ENCODE measurements around the gene HACE1.
A peak's percentile ranks its signal among the peaks of the same experiment; 100 is the strongest.
"Not testable (repeated sequence)": the region's sequence is repeated elsewhere in the genome, so short reads cannot be mapped to it uniquely, and the experiment has no call there.

Gene HACE1

DNA sequence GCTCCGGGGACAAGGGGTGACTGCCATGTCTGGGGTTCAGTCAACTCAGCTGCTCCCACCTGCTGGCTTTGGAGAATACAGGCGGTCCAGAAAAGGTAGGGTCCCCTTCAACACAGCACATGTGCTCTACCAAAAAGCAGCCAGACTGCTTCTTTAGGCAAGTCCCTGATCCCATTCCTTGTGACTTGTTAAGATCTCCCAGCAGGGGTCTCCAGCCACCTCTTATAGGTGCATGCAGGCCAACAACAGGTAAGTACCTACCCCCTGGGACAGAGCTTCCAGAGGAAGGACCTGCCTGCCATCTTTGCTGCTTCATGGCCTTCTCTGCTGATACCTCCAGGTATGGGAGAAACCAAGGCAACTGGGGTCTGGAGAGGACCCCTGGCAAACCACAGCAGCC, 106.5 kb downstream of the HACE1 start:
- FAIRE-seq (no peak), DNase-seq (ENCODE audit: extremely low spot score, insufficient read length, low read depth) (no peak)

DNA sequence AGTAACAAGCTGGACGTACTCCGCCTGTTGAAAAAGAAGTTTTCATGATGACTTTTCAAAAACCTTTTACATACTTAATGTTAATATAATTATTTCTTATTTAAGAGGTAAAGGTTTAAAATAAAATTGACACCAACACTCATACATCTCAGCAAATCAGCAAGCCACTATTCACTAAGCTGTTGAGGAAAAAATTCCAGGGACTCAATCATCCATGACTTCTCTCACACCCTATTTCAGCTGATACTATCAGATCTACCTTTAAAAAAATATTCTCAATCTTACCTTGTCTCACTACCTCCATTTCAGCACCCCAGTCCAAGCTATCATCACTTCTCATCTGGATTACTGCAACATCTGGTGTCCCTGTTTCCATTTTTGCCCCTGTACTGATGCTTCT, 109.3 kb downstream of the HACE1 start:
- no peak for DNase-seq (ENCODE audit: extremely low spot score, insufficient read length, low read depth)
- no peak for FAIRE-seq

DNA sequence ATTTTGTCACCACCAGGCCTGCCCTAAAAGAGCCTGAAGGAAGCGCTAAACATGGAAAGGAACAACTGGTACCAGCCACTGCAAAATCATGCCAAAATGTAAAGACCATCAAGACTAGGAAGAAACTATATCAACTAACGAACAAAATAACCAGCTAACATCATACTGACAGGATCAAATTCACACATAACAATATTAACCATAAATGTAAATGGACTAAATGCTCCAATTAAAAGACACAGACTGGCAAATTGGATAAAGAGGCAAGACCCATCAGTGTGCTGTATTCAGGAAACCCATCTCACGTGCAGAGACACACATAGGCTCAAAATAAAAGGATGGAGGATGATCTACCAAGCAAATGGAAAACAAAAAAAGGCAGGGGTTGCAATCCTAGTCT, 120.6 kb downstream of the HACE1 start:
- not testable (repeated sequence) for DNase-seq (ENCODE audit: extremely low spot score, insufficient read length, low read depth); FAIRE-seq

DNA sequence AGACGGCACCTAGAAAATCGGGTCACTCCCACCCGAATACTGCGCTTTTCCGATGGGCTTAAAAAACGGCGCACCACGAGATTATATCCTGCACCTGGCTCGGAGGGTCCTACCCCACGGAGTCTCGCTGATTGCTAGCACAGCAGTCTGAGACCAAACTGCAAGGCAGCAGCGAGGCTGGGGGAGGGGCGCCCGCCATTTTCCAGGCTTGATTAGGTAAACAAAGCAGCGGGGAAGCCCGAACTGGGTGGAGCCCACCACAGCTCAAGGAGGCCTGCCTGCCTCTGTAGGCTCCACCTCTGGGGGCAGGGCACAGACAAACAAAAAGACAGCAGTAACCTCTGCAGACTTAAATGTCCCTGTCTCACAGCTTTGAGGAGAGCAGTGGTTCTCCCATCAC, 122.2 kb downstream of the HACE1 start:
- FAIRE-seq; DNase-seq (ENCODE audit: extremely low spot score, insufficient read length, low read depth): not testable (repeated sequence)

DNA sequence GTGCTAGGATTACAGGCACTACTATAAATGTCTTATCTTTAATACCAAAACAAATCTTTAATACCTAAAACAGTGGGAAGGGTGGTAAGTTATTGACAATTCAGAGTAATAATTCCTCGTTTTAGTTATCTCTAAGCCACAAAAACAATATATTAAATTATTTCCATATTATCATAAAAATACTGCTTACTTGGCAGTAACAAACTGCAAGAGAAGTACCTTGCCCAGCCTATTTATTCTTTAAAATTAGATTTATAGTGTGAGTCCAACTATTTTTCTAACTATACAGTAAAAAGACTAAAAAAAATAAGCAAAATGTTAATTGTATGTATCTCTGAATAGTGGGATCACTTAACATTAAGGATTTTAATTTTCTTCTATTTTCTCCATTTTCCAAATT, 123.2 kb downstream of the HACE1 start:
- DNase-seq (ENCODE audit: extremely low spot score, insufficient read length, low read depth), result no peak
- no peak for FAIRE-seq

DNA sequence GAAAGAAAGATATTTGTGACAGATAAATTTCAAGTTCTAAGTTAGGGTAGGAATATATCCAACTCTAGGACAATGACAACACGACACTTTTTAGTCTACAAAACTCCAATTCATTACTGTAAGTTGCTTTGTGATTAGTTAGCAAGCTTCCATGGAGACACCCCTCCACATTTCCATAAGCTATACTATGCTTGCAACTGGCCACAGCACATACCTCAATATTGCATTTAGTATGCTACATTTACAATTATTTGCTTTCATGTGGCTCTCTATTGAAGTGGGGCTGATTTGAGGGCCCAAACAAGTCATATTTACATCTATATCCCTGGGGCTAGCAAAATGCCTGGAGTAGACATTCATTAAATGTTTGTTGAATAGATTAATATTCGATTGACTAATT, 129.3 kb downstream of the HACE1 start:
- FAIRE-seq (no peak), DNase-seq (ENCODE audit: extremely low spot score, insufficient read length, low read depth) (no peak)

DNA sequence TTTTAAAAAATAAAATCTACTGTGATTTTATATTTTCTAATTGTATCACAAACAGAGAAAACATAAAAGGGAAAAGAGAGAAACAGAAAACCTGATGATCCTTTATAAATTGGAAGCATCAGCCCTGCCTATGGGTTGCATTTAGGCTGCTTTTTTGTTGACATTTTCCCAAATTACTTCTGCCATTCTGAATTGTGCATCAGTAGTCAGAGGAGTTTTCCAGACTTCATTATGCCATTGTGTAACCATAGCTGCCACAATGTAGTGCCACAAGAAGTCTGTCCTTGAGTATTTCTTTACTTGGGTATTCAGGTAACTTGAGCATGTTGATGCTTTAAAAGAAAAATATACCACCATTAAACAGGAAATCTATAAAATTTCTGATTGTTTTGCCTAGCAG, 130.3 kb downstream of the HACE1 start:
- DNase-seq (ENCODE audit: extremely low spot score, insufficient read length, low read depth) (no peak), FAIRE-seq (no peak)

DNA sequence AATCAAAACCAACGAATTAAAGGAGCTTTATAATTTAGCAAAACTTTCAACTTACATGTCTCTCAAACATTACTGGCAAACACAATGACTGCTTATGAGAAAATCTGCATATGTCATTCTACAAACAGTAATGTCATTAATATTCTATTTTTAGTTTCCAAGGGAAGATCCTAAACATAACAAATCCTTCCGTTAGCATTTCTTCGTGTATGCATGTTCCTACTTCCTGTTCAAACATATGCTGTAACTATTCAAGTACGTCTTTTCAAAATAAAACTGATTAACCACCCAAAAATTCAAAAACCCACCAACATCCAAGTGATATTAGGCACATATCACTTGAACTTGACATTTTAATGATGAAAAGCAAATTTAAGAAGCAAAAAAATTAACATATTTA, 131.3 kb downstream of the HACE1 start:
- no peak for FAIRE-seq

DNA sequence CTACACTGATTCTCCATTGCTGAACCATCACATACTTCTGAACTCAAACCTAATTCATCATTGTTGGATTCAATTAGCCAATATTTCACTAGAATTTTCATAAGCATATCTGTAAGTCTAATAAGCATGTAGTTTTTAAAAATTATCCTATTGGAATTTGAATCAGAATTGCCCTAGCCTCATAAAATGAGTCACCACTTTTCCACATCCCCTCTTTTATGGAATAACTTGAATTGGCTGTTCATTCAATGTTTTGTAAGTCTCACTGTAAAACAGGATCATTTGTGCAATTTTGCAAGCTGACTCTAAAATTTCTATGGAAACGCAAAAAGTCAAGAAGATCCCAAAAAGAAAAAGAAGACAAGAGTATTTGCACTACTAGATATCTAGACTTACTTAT, 141.0 kb downstream of the HACE1 start:
- DNase-seq (ENCODE audit: extremely low spot score, insufficient read length, low read depth) (no peak), FAIRE-seq (no peak)

More for the DNA sequence above, 131.3 kb downstream of the HACE1 start:
- no peak for DNase-seq (ENCODE audit: extremely low spot score, insufficient read length, low read depth)

DNA sequence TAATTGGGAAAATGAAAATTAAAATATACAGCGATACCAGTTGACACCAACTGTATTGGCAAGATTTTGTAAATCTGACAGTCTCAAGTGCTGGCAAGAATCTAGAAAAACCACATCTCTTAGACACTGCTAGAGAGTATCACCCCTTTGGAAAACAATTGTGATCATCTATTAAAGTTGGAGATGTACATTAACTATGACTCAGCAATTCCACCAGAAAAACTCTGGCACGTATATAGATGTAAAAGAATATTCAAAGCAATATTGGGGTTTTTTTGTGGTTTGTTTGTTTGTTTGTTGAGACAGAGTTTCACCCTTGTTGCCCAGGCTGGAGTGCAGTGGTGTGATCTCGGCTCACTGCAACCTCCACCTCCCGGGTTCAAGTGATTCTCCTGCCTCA, 142.9 kb downstream of the HACE1 start:
- FAIRE-seq (no peak), DNase-seq (ENCODE audit: extremely low spot score, insufficient read length, low read depth) (no peak)

DNA sequence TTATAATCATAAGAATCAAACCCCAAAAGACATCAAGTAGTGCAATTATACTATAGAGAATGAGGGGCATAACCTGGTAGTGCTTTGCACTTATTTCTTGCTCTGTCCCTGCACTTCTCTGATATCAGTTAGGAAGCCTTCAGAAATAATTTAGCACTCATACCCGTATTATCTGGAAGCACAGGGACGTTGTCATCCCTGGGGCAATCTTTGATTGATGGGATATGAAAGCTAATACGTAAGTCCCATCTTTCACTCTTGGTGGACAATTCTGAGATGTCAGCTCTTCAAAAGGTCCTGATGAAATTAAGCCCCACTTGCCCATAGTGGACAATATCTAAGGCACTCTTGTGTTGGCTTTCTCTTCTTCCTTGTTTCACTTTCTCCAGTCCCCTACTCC, 144.9 kb downstream of the HACE1 start:
- FAIRE-seq (no peak), DNase-seq (ENCODE audit: extremely low spot score, insufficient read length, low read depth) (no peak)

DNA sequence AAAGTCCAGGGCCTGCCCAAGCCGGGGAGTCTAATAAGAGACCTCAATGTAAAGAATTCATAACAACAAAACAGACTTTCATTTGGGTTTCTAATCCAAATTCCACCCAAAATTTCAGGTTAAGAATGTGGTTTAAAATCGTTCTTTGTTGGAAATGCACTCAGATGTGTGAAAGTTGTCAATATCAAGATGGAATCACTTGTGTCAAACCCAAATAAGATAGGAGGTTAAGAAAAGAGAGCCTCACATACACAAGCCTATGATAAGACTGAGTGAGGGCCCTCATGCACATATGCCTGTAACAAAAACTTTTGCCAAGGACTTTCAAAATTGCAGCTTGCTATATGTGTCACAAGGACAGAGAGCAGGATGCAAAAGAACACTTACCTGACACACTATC, 145.7 kb downstream of the HACE1 start:
- FAIRE-seq, result no peak
- DNase-seq (ENCODE audit: extremely low spot score, insufficient read length, low read depth), result no peak

DNA sequence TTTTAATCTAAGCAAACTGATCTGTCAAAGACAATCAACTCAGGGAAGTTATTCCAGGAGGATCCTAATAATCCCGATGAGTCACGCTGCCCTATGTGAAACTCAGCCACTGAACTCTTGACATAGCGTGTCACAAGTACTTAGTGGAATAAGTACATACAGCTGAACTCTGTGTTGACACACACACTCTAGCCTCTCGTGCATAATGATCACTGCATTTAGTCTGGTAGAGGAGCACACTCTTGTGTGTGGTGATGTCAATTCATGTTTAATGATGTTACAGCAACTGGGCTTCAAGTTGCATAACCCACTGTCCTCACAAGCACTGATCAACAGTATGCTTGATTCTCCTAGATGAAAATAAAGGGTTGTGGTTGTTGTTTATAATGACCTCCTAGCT, 148.3 kb downstream of the HACE1 start:
- FAIRE-seq (no peak), DNase-seq (ENCODE audit: extremely low spot score, insufficient read length, low read depth) (no peak)

DNA sequence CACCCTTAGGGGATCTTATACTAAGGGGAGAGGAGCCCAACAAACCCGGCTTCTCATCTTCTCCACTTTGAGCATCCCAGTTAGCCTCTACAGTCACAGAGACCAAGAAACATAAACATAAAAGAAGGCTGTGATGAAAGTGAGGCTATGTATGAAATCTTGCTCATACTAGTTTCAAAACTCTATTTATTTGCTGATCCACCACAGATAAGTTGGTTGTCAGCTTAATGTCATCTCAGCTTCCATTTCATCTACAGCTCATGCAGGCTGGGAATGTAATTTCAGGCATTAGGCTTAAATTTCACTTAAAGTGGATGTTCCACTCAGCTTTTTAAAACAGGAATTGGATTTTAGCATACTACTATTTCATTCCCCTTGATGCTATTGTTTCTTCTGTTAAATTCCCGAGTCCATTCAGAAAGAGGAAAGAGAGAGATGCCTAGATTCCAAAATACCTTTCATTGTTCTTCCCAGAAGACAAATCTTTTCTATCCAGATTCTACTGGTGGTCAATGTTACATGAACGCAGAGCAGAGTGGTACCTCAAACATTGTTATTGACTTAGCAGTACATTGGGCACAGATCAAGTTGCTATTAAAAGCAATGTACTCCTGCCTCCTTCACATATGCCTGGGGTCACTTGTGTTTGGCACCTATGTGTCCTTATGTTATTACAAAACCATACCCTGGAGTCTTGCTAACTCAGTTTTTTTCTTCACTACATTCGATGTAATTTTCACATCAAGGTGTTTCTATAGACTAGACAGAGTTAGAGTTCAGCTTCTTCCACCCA, 149.0 kb downstream of the HACE1 start:
- no peak for DNase-seq (ENCODE audit: extremely low spot score, insufficient read length, low read depth)
- no peak for FAIRE-seq

DNA sequence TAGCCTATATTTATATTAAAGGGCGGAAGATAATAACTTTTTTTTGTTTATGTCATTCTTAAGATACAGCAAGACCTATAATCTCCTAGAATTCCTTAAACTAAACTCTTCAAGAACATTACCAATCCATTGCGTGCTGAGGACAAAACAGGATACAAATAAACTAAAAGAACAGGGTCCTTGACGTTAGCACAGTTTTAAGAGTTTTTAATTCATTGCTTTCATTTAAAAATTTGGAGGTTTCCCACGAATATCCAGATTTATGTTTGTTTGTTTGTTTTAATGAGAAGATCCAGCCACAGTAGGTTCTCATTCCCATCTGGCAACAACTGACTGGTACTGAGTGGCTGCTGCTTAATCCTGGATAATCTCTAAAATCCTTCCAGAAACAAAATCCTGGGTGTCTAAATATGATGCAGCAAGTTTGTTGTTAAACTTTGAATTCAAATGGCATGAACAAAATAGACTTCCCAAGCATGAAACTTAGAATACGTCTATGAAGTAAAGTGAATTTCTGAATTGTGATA, 153.7 kb downstream of the HACE1 start:
- no peak for FAIRE-seq

DNA sequence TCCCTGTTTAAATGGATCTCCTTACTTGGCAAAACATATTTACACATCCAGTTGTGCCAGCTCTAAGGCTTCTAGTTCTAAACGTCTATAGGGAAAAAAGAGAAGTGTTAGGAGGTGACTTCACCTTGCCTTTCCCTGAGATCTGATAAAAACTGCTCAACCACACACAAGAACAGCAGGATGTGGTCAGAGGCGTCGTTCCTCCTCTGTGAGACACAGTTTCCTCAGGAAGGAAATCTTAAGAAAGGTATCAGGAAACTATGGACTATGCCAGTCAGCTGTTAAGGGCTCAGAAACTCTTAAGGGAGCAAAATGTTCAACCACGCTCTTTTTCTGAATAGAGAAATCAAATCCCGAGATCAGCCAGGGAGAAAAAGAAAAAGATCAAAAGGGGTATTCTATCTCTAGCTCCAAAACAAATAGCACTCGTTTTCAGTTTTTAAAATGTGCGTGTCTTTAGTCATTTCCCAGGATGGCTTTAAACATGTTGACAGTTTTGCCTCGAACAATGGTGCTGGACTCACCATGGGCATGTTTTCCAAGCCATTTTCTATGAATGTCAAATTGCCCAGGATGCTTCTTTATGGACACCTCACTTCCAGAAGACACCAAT, 154.5 kb downstream of the HACE1 start:
- no peak for DNase-seq (ENCODE audit: extremely low spot score, insufficient read length, low read depth)
- FAIRE-seq, result peak; percentile 35

More for the DNA sequence above, 153.7 kb downstream of the HACE1 start:
- DNase-seq (ENCODE audit: extremely low spot score, insufficient read length, low read depth), result no peak

DNA sequence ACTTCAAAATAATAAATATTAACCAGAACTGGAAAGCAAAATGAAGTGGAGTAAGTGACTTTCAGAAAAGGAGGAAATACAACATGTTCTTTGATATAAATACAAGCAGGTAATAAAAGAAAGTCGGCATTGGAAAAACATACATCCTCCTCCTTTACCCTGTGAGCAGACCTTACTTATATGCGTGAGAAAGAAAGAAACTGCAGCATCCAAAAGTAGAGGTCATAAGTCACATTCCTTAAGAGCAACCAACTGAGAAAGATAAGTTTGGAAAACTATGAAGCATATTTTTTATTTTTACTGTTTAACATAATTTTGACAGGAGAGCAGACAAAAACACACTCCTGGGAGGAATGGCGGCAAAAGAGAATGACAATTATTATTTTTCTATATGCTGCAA, 155.5 kb downstream of the HACE1 start:
- no peak for FAIRE-seq
- no peak for DNase-seq (ENCODE audit: extremely low spot score, insufficient read length, low read depth)

DNA sequence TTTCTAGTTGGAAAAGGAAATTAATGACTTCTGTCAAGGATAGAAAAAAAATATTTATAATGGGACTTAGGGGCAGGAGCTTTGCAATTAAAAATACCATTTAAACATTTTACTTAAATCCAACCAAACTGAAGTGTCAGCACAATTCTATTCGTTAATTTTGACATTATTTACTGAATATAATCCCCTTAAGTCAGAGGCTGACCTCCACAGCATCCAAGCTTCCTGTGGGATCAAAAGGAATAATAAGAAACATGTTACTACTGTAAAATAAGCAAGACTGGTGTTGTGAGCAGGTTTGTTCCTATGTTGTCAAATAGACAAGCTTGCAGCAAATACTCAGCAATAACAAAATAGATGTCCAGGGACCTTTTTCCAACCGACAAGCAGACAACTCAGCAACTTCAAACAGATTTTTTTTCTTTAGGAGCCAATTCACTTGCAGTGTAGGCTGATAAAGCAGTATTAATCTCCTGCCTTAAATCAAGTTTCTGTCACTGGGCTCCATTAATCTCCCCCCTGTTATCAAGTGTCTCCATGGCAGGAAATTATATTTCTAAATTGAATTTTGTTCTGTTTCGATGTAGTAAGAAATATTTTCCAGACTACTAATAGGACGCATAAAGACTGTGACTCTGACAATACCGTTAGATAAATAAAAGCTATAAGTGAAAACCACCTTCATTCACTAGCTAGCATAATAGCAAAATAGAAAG, 157.4 kb downstream of the HACE1 start:
- FAIRE-seq (no peak), DNase-seq (ENCODE audit: extremely low spot score, insufficient read length, low read depth) (no peak)

DNA sequence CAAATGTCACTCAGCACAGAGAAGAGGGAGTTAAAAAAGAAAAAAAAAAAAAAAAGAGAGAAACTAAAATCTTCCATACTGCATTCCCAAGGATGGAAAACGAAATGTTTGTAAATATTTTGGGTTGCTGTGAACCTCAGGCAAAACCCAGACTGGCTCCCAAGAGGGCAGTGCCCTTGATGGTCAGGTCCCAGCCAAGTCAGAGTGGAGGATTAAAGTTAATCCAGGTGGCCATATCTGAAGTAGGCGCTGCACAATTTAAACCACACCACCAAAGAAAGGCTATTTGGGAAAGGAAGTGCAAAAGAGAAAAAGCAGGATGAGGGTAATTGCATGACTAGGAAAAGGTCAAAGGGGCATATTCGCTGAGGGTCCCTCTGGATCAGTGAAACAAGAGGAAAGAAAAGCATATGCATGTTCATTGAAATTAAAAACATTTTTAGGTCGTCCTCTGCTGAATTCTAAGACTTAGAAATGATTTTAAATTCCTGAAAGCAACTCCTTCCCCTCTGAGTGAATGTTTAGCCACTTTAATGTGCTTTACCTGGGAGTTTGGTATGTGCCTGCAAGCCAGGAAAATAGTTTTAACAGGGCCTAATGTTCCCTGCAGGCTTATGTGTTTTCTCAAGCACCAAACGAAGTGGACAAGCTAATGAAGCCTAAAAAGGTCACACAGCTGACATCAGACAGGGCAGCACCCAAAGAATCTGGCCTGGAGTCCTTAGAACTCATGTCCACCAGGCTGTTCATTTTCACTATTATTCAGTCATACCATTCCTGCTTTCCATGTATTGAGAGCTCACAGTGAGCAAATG, 159.1 kb downstream of the HACE1 start:
- no peak for DNase-seq (ENCODE audit: extremely low spot score, insufficient read length, low read depth)
- FAIRE-seq, result no peak
